ENCODE results near the gene GALNT10. TPM values are rescaled to one million over a fixed set of nuclear protein-coding genes. Genes with fewer than 3 reads are reported as not detected.
A peak's percentile ranks its signal among the peaks of the same experiment; 100 is the strongest.

Gene GALNT10
- total RNA-seq, 2 experiments from 2014 or later = 16.8 to 19.8 TPM

GRCh38 chr5:154166901-154167791, 23.4 kb upstream of the GALNT10 start:
- H3K4me1 Mint-ChIP-seq = no peaks in the 10 kb centered on the region
- no peaks in the 10 kb centered on the region for H3K36me3 Mint-ChIP-seq
- no peak for DNase-seq
- no peak overlapping the region for H3K27ac Mint-ChIP-seq
- peaks cover 2% of the 10 kb centered on the region for H3K9me3 Mint-ChIP-seq
- no peak overlapping the region for H3K4me3 Mint-ChIP-seq
- peaks cover 32% of the 10 kb centered on the region for H3K27me3 Mint-ChIP-seq

GRCh38 chr5:154168395-154168794, 22.1 kb upstream of the GALNT10 start:
- no peaks in the 10 kb centered on the region for H3K36me3 Mint-ChIP-seq
- H3K4me3 Mint-ChIP-seq = no peak overlapping the region
- no peak overlapping the region for H3K27ac Mint-ChIP-seq
- H3K27me3 Mint-ChIP-seq = peaks cover 26% of the 10 kb centered on the region
- H3K9me3 Mint-ChIP-seq = peaks cover 2% of the 10 kb centered on the region
- no peak for DNase-seq
- no peaks in the 10 kb centered on the region for H3K4me1 Mint-ChIP-seq

GRCh38 chr5:154172785-154173184, 17.7 kb upstream of the GALNT10 start:
- Mint-ChIP-seq H3K4me1 (no peaks in the 10 kb centered on the region), H3K36me3 (no peaks in the 10 kb centered on the region), H3K9me3 (peaks cover 2% of the 10 kb centered on the region), H3K4me3 (no peak overlapping the region), H3K27me3 (no peaks in the 10 kb centered on the region), H3K27ac (no peak overlapping the region)
- DNase-seq = no peak

- no peak for DNase-seq
- Mint-ChIP-seq H3K4me1 (no peaks in the 10 kb centered on the region), H3K4me3 (no peak overlapping the region), H3K9me3 (peaks cover 2% of the 10 kb centered on the region), H3K27ac (no peak overlapping the region), H3K27me3 (no peaks in the 10 kb centered on the region), H3K36me3 (no peaks in the 10 kb centered on the region)
Measured at GRCh38 chr5:154174091-154174490, 16.4 kb upstream of the GALNT10 start.

GRCh38 chr5:154176181-154176580, 14.4 kb upstream of the GALNT10 start:
- H3K27ac Mint-ChIP-seq = no peak overlapping the region
- no peaks in the 10 kb centered on the region for H3K9me3 Mint-ChIP-seq
- H3K4me1 Mint-ChIP-seq = no peaks in the 10 kb centered on the region
- no peaks in the 10 kb centered on the region for H3K36me3 Mint-ChIP-seq
- H3K4me3 Mint-ChIP-seq = no peak overlapping the region
- H3K27me3 Mint-ChIP-seq = no peaks in the 10 kb centered on the region
- no peak for DNase-seq

- no peaks in the 10 kb centered on the region for H3K9me3 Mint-ChIP-seq
- no peak for DNase-seq
Measured at GRCh38 chr5:154178661-154179060, 11.9 kb upstream of the GALNT10 start.

GRCh38 chr5:154179846-154180710, 10.5 kb upstream of the GALNT10 start:
- Mint-ChIP-seq H3K36me3 (no peaks in the 10 kb centered on the region), H3K27me3 (no peaks in the 10 kb centered on the region), H3K4me3 (no peak overlapping the region), H3K4me1 (no peaks in the 10 kb centered on the region), H3K9me3 (no peaks in the 10 kb centered on the region), H3K27ac (no peak overlapping the region)
- no peak for DNase-seq

More at GRCh38 chr5:154178661-154179060, 11.9 kb upstream of the GALNT10 start:
- Mint-ChIP-seq H3K4me1 (no peaks in the 10 kb centered on the region), H3K36me3 (no peaks in the 10 kb centered on the region), H3K4me3 (no peak overlapping the region), H3K27ac (no peak overlapping the region), H3K27me3 (no peaks in the 10 kb centered on the region)

GRCh38 chr5:154181161-154181560, 9.4 kb upstream of the GALNT10 start:
- Mint-ChIP-seq H3K9me3 (no peaks in the 10 kb centered on the region), H3K27me3 (no peaks in the 10 kb centered on the region), H3K4me3 (no peak overlapping the region), H3K36me3 (no peaks in the 10 kb centered on the region), H3K4me1 (no peaks in the 10 kb centered on the region), H3K27ac (no peak overlapping the region)
- no peak for DNase-seq

- Mint-ChIP-seq H3K27me3 (peaks cover 6% of the 10 kb centered on the region), H3K4me3 (peak overlapping the region; percentile 78), H3K36me3 (no peaks in the 10 kb centered on the region), H3K4me1 (peaks cover 24% of the 10 kb centered on the region), H3K27ac (no peak overlapping the region), H3K9me3 (no peaks in the 10 kb centered on the region)
- DNase-seq = no peak
Measured at GRCh38 chr5:154189256-154189818, 1.2 kb upstream of the GALNT10 start.

GRCh38 chr5:154189819-154190594, 526 bp upstream of the GALNT10 start:
- Mint-ChIP-seq H3K27me3 (peaks cover 6% of the 10 kb centered on the region), H3K4me1 (peaks cover 24% of the 10 kb centered on the region), H3K27ac (peak overlapping the region; percentile 56), H3K4me3 (peak overlapping the region; percentile 78), H3K9me3 (no peaks in the 10 kb centered on the region), H3K36me3 (peaks cover under 1% of the 10 kb centered on the region)
- DNase-seq = peak; percentile 79

GRCh38 chr5:154191467-154192261, 1.1 kb downstream of the GALNT10 start:
- DNase-seq = no peak
- Mint-ChIP-seq H3K4me1 (peaks cover 28% of the 10 kb centered on the region), H3K27me3 (peaks cover 6% of the 10 kb centered on the region), H3K4me3 (peak overlapping the region; percentile 92), H3K9me3 (no peaks in the 10 kb centered on the region), H3K27ac (peak overlapping the region; percentile 60), H3K36me3 (peaks cover 13% of the 10 kb centered on the region)

GRCh38 chr5:154193283-154193682, 2.8 kb downstream of the GALNT10 start:
- Mint-ChIP-seq H3K9me3 (no peaks in the 10 kb centered on the region), H3K27me3 (peaks cover 6% of the 10 kb centered on the region), H3K27ac (no peak overlapping the region), H3K4me3 (no peak overlapping the region), H3K36me3 (peaks cover 14% of the 10 kb centered on the region), H3K4me1 (peaks cover 44% of the 10 kb centered on the region)
- no peak for DNase-seq

- Mint-ChIP-seq H3K36me3 (peaks cover 14% of the 10 kb centered on the region), H3K27ac (no peak overlapping the region), H3K27me3 (peaks cover 6% of the 10 kb centered on the region), H3K4me1 (peaks cover 48% of the 10 kb centered on the region), H3K9me3 (no peaks in the 10 kb centered on the region), H3K4me3 (no peak overlapping the region)
- DNase-seq = no peak
Measured at GRCh38 chr5:154193701-154194121, 3.2 kb downstream of the GALNT10 start.

Data from activated naive CD8-positive, alpha-beta T cell treated with anti-CD3 and anti-CD28 coated beads for 36 hours (primary cell).